CD14-positive monocyte (primary cell): Measurements from ENCODE around the gene MAP2K5. TPM values are rescaled to one million over a fixed set of nuclear protein-coding genes. Genes with fewer than 3 reads are reported as not detected.

Experiments
- DNase-seq, 3 donors: peaks; one replicate each; pipeline ENCODE4 v3.0.0-alpha.2; 2011 to 2022
- H2AFZ ChIP-seq: 2 replicates; pipeline ENCODE4 v1.6.0; 2012; ENCODE audit warnings: mild to moderate bottlenecking, low read depth, low read length, inconsistent platforms; ENCODE audit not compliant: insufficient read depth, poor library complexity, severe bottlenecking
- H3K27ac ChIP-seq, 2 donors: 1 replicate in 1 of 2; 2 replicates in 1 of 2; pipeline ENCODE4 v1.5.1; 2012 to 2013; ENCODE audit warnings: low read length in 2 of 2, control low read depth in 1 of 2, inconsistent platforms in 1 of 2, low read depth in 1 of 2, mild to moderate bottlenecking in 1 of 2
- H3K27me3 ChIP-seq, 2 donors: one replicate each; pipeline versions ENCODE4 v1.6.0 to v1.6.1; 2011 to 2013; ENCODE audit warnings: low read length in 2 of 2; ENCODE audit not compliant: control insufficient read depth in 2 of 2, insufficient read depth in 2 of 2
- H3K36me3 ChIP-seq, 2 donors: replicated peaks in 1 of 2; 1 replicate in 1 of 2; 2 replicates in 1 of 2; pipeline versions ENCODE4 v1.5.1 to v1.6.1; 2012 to 2013; ENCODE audit warnings: low read length in 2 of 2, control low read depth in 1 of 2, inconsistent platforms in 1 of 2, mild to moderate bottlenecking in 1 of 2; ENCODE audit not compliant: insufficient read depth in 2 of 2, control insufficient read depth in 1 of 2
- H3K4me1 ChIP-seq, 2 donors: 1 replicate in 1 of 2; 2 replicates in 1 of 2; pipeline versions ENCODE4 v1.5.1 to v1.6.1; 2012 to 2013; ENCODE audit warnings: low read length in 2 of 2, control low read depth in 1 of 2, inconsistent platforms in 1 of 2, mild to moderate bottlenecking in 1 of 2, moderate library complexity in 1 of 2; ENCODE audit not compliant: insufficient read depth in 2 of 2, control insufficient read depth in 1 of 2
- H3K4me2 ChIP-seq: replicated peaks from 2 replicates; pipeline ENCODE3; 2012; ENCODE audit warnings: low read length, moderate library complexity, mild to moderate bottlenecking; ENCODE audit not compliant: poor library complexity, severe bottlenecking; ENCODE audit errors: extremely low read depth
- H3K4me3 ChIP-seq, 3 experiments: fragments of 200-600 bp in 1 of 3; sonication (generic) in 1 of 3; replicated peaks in 1 of 3; 1 replicate in 2 of 3; 2 replicates in 1 of 3; pipeline ENCODE4 v1.5.1; 2011 to 2013; ENCODE audit warnings: low read length in 3 of 3, mild to moderate bottlenecking in 3 of 3, control low read depth in 2 of 3, low read depth in 2 of 3, inconsistent platforms in 1 of 3, moderate library complexity in 1 of 3
- H3K79me2 ChIP-seq: 2 replicates; pipeline ENCODE4 v1.6.0; 2012; ENCODE audit warnings: mild to moderate bottlenecking, control low read depth, inconsistent platforms, low read length, moderate library complexity; ENCODE audit not compliant: insufficient read depth
- H3K9ac ChIP-seq: 2 replicates; pipeline ENCODE4 v1.6.0; 2017; ENCODE audit warnings: low read length, mild to moderate bottlenecking; ENCODE audit not compliant: insufficient read depth, poor library complexity, severe bottlenecking
- H3K9me3 ChIP-seq, 2 donors: replicated peaks in 1 of 2; 1 replicate in 1 of 2; 2 replicates in 1 of 2; pipeline versions ENCODE4 v1.5.1 to v1.6.1; 2012 to 2013; ENCODE audit warnings: low read length in 2 of 2, control low read depth in 1 of 2; ENCODE audit not compliant: control insufficient read depth in 1 of 2, insufficient read depth in 1 of 2
- H4K20me1 ChIP-seq: 2 replicates; pipeline ENCODE4 v1.6.0; 2012; ENCODE audit warnings: mild to moderate bottlenecking, low read length, control low read depth, moderate library complexity; ENCODE audit not compliant: insufficient read depth
- H3K27ac Mint-ChIP-seq, 7 donors: one replicate each; pipeline ENCODE4 v1.8.0; 2020; ENCODE audit warnings: mild to moderate bottlenecking in 7 of 7, mixed read lengths in 7 of 7, moderate library complexity in 6 of 7, inconsistent platforms in 2 of 7
- H3K27me3 Mint-ChIP-seq, 3 donors: one replicate each; pipeline ENCODE4 v1.8.0; 2021 to 2022; ENCODE audit warnings: low read depth in 3 of 3, mild to moderate bottlenecking in 3 of 3, mixed read lengths in 3 of 3, moderate library complexity in 3 of 3, inconsistent platforms in 1 of 3
- H3K36me3 Mint-ChIP-seq, 2 donors: one replicate each; pipeline ENCODE4 v1.8.0; 2020; ENCODE audit warnings: mixed read lengths in 2 of 2, inconsistent platforms in 1 of 2, mild to moderate bottlenecking in 1 of 2
- H3K4me1 Mint-ChIP-seq: one replicate; pipeline ENCODE4 v1.8.0; 2020; ENCODE audit warnings: mild to moderate bottlenecking, mixed read lengths
- H3K4me3 Mint-ChIP-seq, 2 donors: one replicate each; pipeline ENCODE4 v1.8.0; 2020; ENCODE audit warnings: mild to moderate bottlenecking in 2 of 2, mixed read lengths in 2 of 2, moderate library complexity in 1 of 2
- H3K9me3 Mint-ChIP-seq, 7 donors: one replicate each; pipeline ENCODE4 v1.8.0; 2020 to 2022; ENCODE audit warnings: mixed read lengths in 7 of 7, mild to moderate bottlenecking in 6 of 7, moderate library complexity in 6 of 7, inconsistent platforms in 2 of 7
- CTCF ChIP-seq: fragments of 200-600 bp; IDR thresholded peaks from one replicate; pipeline ENCODE4 v1.8.0; 2022; ENCODE audit warnings: antibody characterized with exemption, mild to moderate bottlenecking
- WGBS: methylation state at CpG from one replicate; pipeline ENCODE4 v1.1.5; 2013; ENCODE audit warnings: missing lambda C conversion rate; ENCODE audit not compliant: insufficient coverage; 5-methylcytosine and 5-hydroxymethylcytosine counted together
- intact Hi-C, 2 donors: fragments of 100-400 bp; cut with micrococcal nuclease; formaldehyde crosslinking; loops; one replicate each; pipeline versions ENCODE4 v1.15.0 to v1.15.1; 2023
- polyA plus RNA-seq, 3 donors: library from polyadenylated mRNA; depleted of rRNA in 1 of 3; unstranded in 2 of 3; stranded (reverse) in 1 of 3; fragments of 300-500 nt in 2 of 3; fragments of >200 nt in 1 of 3; fragmentation: Illumina TruSeq in 2 of 3; gene quantifications; 1 replicate in 2 of 3; 2 replicates in 1 of 3; pipeline ENCODE4 v1.2.3, GENCODE V29; 2012 to 2021

Gene MAP2K5
- polyA plus RNA-seq, 3 donors = 10.2 to 11.3 (median 10.6) TPM

- Histone ChIP-seq H3K4me3 (no peak overlapping the region), H2AFZ (no peak overlapping the region), H3K36me3 (no peaks in the 10 kb centered on the region), H3K9me3 (no peaks in the 10 kb centered on the region), H3K27me3 (no peaks in the 10 kb centered on the region), H3K79me2 (no peaks in the 10 kb centered on the region), H3K9ac (no peak overlapping the region), H3K4me1 (no peaks in the 10 kb centered on the region), H4K20me1 (no peaks in the 10 kb centered on the region), H3K27ac (no peak overlapping the region), H3K4me2 (no peak overlapping the region)
- DNase-seq = no peak
- Mint-ChIP-seq H3K27ac (no peak overlapping the region), H3K27me3 (peaks cover 0 to 2% (median 0%) of the 10 kb centered on the region in 3 donors), H3K9me3 (peaks cover 0 to 2% (median 0%) of the 10 kb centered on the region in 7 donors), H3K4me1 (no peaks in the 10 kb centered on the region), H3K36me3 (peaks cover 13 to 22% of the 10 kb centered on the region in 2 donors), H3K4me3 (no peak overlapping the region)
- WGBS = over 99% methylated on average over 12 of the region's 16 CpGs
- intact Hi-C loops = no loop called here
- no peak for TF ChIP-seq CTCF
These were observed 263.4 kb downstream of the MAP2K5 start for GRCh38 chr15:67805666-67806516.

GRCh38 chr15:67806536-67806935 is 264.0 kb downstream of the MAP2K5 start:
- Mint-ChIP-seq H3K27ac (no peak overlapping the region), H3K4me3 (no peak overlapping the region), H3K36me3 (peaks cover 13 to 19% of the 10 kb centered on the region in 2 donors), H3K4me1 (no peaks in the 10 kb centered on the region), H3K27me3 (peaks cover 0 to 2% (median under 1%) of the 10 kb centered on the region in 3 donors), H3K9me3 (peaks cover 0 to 2% (median 0%) of the 10 kb centered on the region in 7 donors)
- 96% methylated on average over 17 of the region's 18 CpGs for WGBS
- no peak for TF ChIP-seq CTCF
- Histone ChIP-seq H3K9ac (no peak overlapping the region), H3K4me2 (no peak overlapping the region), H2AFZ (no peak overlapping the region), H4K20me1 (no peaks in the 10 kb centered on the region), H3K36me3 (no peaks in the 10 kb centered on the region), H3K27ac (no peak overlapping the region), H3K9me3 (no peaks in the 10 kb centered on the region), H3K4me1 (no peaks in the 10 kb centered on the region), H3K27me3 (no peaks in the 10 kb centered on the region), H3K4me3 (no peak overlapping the region), H3K79me2 (no peaks in the 10 kb centered on the region)
- no peak for DNase-seq
- intact Hi-C loops = no loop called here
